Gastrocnemius medialis (tissue), 4 donors: ENCODE data around the gene KLC3.

Experiments used
- CTCF ChIP-seq, 5 experiments: fragments of 450-650 bp in 3 of 5; fragments of 200-600 bp in 2 of 5; sonication (generic) in 2 of 5; IDR thresholded peaks in 4 of 5; conservative IDR thresholded peaks in 1 of 5; 1 replicate in 4 of 5; 2 replicates in 1 of 5; pipeline ENCODE4 v1.5.1; 2016 to 2019; ENCODE audit warnings: antibody characterized with exemption in 5 of 5, mild to moderate bottlenecking in 3 of 5, moderate library complexity in 3 of 5
- POLR2A ChIP-seq, 2 donors: fragments of 450-650 bp; IDR thresholded peaks; one replicate each; pipeline ENCODE4 v1.6.1; 2017; ENCODE audit warnings: antibody characterized with exemption in 2 of 2, mild to moderate bottlenecking in 2 of 2, moderate library complexity in 2 of 2

GRCh38 chr19:45350477-45351058 is 10.0 kb downstream of the KLC3 start:
- TF ChIP-seq POLR2A (IDR thresholded peaks at IDR 0.05): no peak
- no peak for TF ChIP-seq CTCF (IDR thresholded peaks at IDR 0.05 in 4 of 5, conservative IDR thresholded peaks at IDR 0.05 in 1 of 5)
